ENCODE results near the gene KCNC4. TPM values are rescaled to one million over a fixed set of nuclear protein-coding genes. Genes with fewer than 3 reads are reported as not detected.

KCNC4 gene
- total RNA-seq, 5 donors from 2014 or later (not counting 1 experiment from before 2014, with no cell fraction given), result 11.0 to 19.4 (median 15.0) TPM

- Histone ChIP-seq H3K36me3 (ENCODE audit: control insufficient read depth in 2 of 2, extremely low read depth in 1 of 2, insufficient read depth in 1 of 2, low read length in 1 of 2) (no peaks in the 10 kb centered on the region), H3K27ac (ENCODE audit: low read length) (no peak overlapping the region), H3K4me3 (ENCODE audit: control insufficient read depth in 1 of 2, extremely low read depth in 1 of 2, low read length in 1 of 2) (no peak overlapping the region), H3K9me3 (no peaks in the 10 kb centered on the region), H3K27me3 (replicated peaks in 1 of 2; ENCODE audit: control insufficient read depth in 2 of 2, extremely low read depth in 1 of 2, insufficient read depth in 2 of 2, low read length in 1 of 2) (peaks cover 0 to 13% of the 10 kb centered on the region in 2 experiments), H3K4me1 (ENCODE audit: control insufficient read depth in 1 of 2, extremely low read depth in 1 of 2, insufficient read depth in 2 of 2, low read length in 2 of 2) (no peaks in the 10 kb centered on the region)
- no peaks in the 10 kb centered on the region for H3K9me3 Mint-ChIP-seq
- WGBS (ENCODE audit: insufficient coverage), result 100% methylated on average over 1 of the region's 1 CpG
- ATAC-seq (replicated peaks in 1 of 4) (no peak), DNase-seq (no peak)
- no peak overlapping the region for H3K27ac Mint-ChIP-seq
- ChIA-PET POLR2A (no interaction called here), CTCF (no interaction called here)
- H3K36me3 Mint-ChIP-seq, result peaks cover 2% of the 10 kb centered on the region
- H3K4me3 Mint-ChIP-seq, result no peak overlapping the region
- peaks cover 0 to 3% of the 10 kb centered on the region in 2 donors for H3K27me3 Mint-ChIP-seq
- H3K4me1 Mint-ChIP-seq, result peaks cover 2 to 6% (median 3%) of the 10 kb centered on the region in 3 donors
Observed at GRCh38 chr1:110253213-110253612, 43.1 kb downstream of the KCNC4 start.

GRCh38 chr1:110254604-110255391 is 44.7 kb downstream of the KCNC4 start:
- 81% methylated on average over 3 of the region's 6 CpGs for WGBS (ENCODE audit: insufficient coverage)
- peaks cover 0 to 5% of the 10 kb centered on the region in 2 donors for H3K27me3 Mint-ChIP-seq
- H3K27ac Mint-ChIP-seq, result no peak overlapping the region
- no peak overlapping the region for H3K27ac ChIP-seq (ENCODE audit: low read length)
- peaks cover 2% of the 10 kb centered on the region for H3K36me3 Mint-ChIP-seq
- DNase-seq (no peak), ATAC-seq (replicated peaks in 1 of 4) (no peak)
- H3K27me3 ChIP-seq (replicated peaks in 1 of 2; ENCODE audit: control insufficient read depth in 2 of 2, extremely low read depth in 1 of 2, insufficient read depth in 2 of 2, low read length in 1 of 2), result peaks cover 0 to 14% of the 10 kb centered on the region in 2 experiments
- H3K4me1 Mint-ChIP-seq, result peaks cover 2 to 6% (median 3%) of the 10 kb centered on the region in 3 donors
- no peaks in the 10 kb centered on the region for H3K4me1 ChIP-seq (ENCODE audit: control insufficient read depth in 1 of 2, extremely low read depth in 1 of 2, insufficient read depth in 2 of 2, low read length in 2 of 2)
- ChIA-PET POLR2A (no interaction called here), CTCF (interaction anchor here in 1 of 2 donors (1.0 kb wide), 1 partner anchor 29 kb away, joined by 5 read pairs; no protein-coding TSS in a partner anchor)
- no peaks in the 10 kb centered on the region for H3K9me3 Mint-ChIP-seq
- no peak overlapping the region for H3K4me3 Mint-ChIP-seq
- H3K9me3 ChIP-seq, result no peaks in the 10 kb centered on the region
- H3K4me3 ChIP-seq (ENCODE audit: control insufficient read depth in 1 of 2, extremely low read depth in 1 of 2, low read length in 1 of 2), result no peak overlapping the region
- H3K36me3 ChIP-seq (ENCODE audit: control insufficient read depth in 2 of 2, extremely low read depth in 1 of 2, insufficient read depth in 1 of 2, low read length in 1 of 2), result no peaks in the 10 kb centered on the region

GRCh38 chr1:110255392-110255787 is 45.3 kb downstream of the KCNC4 start:
- ChIA-PET CTCF (no interaction called here), POLR2A (no interaction called here)
- no peak overlapping the region for H3K27ac ChIP-seq (ENCODE audit: low read length)
- Mint-ChIP-seq H3K9me3 (no peaks in the 10 kb centered on the region), H3K4me1 (peaks cover 2 to 6% (median 3%) of the 10 kb centered on the region in 3 donors), H3K27me3 (peaks cover 0 to 7% of the 10 kb centered on the region in 2 donors), H3K36me3 (peaks cover 2% of the 10 kb centered on the region), H3K4me3 (no peak overlapping the region), H3K27ac (no peak overlapping the region)
- ATAC-seq (replicated peaks in 1 of 4) (no peak), DNase-seq (peak in 1 of 35 experiments; percentile 8)
- H3K27me3 ChIP-seq (replicated peaks in 1 of 2; ENCODE audit: control insufficient read depth in 2 of 2, extremely low read depth in 1 of 2, insufficient read depth in 2 of 2, low read length in 1 of 2), result peaks cover 0 to 15% of the 10 kb centered on the region in 2 experiments
- H3K9me3 ChIP-seq, result no peaks in the 10 kb centered on the region
- H3K4me3 ChIP-seq (ENCODE audit: control insufficient read depth in 1 of 2, extremely low read depth in 1 of 2, low read length in 1 of 2), result no peak overlapping the region
- H3K4me1 ChIP-seq (ENCODE audit: control insufficient read depth in 1 of 2, extremely low read depth in 1 of 2, insufficient read depth in 2 of 2, low read length in 2 of 2), result no peaks in the 10 kb centered on the region
- no peaks in the 10 kb centered on the region for H3K36me3 ChIP-seq (ENCODE audit: control insufficient read depth in 2 of 2, extremely low read depth in 1 of 2, insufficient read depth in 1 of 2, low read length in 1 of 2)
- 0% methylated on average over 1 of the region's 4 CpGs for WGBS (ENCODE audit: insufficient coverage)

- Histone ChIP-seq H3K4me3 (ENCODE audit: control insufficient read depth in 1 of 2, extremely low read depth in 1 of 2, low read length in 1 of 2) (no peak overlapping the region), H3K27ac (ENCODE audit: low read length) (no peak overlapping the region), H3K9me3 (no peaks in the 10 kb centered on the region), H3K36me3 (ENCODE audit: control insufficient read depth in 2 of 2, extremely low read depth in 1 of 2, insufficient read depth in 1 of 2, low read length in 1 of 2) (no peaks in the 10 kb centered on the region), H3K27me3 (replicated peaks in 1 of 2; ENCODE audit: control insufficient read depth in 2 of 2, extremely low read depth in 1 of 2, insufficient read depth in 2 of 2, low read length in 1 of 2) (peaks cover 0 to 8% of the 10 kb centered on the region in 2 experiments), H3K4me1 (ENCODE audit: control insufficient read depth in 1 of 2, extremely low read depth in 1 of 2, insufficient read depth in 2 of 2, low read length in 2 of 2) (no peaks in the 10 kb centered on the region)
- CTCF ChIA-PET, result no interaction called here
- no peak for ATAC-seq (replicated peaks in 1 of 4)
- peaks cover 0 to 13% (median 2%) of the 10 kb centered on the region in 3 donors for H3K4me1 Mint-ChIP-seq
- DNase-seq, result no peak
- no CpG with 5 or more reads among the region's 2 CpGs for WGBS (ENCODE audit: insufficient coverage)
- POLR2A ChIA-PET, result no interaction called here
- no peak overlapping the region for H3K27ac Mint-ChIP-seq
- no peaks in the 10 kb centered on the region for H3K9me3 Mint-ChIP-seq
- no peaks in the 10 kb centered on the region for H3K36me3 Mint-ChIP-seq
- peaks cover 3 to 8% of the 10 kb centered on the region in 2 donors for H3K27me3 Mint-ChIP-seq
- H3K4me3 Mint-ChIP-seq, result no peak overlapping the region
Observed at GRCh38 chr1:110258734-110259133, 48.6 kb downstream of the KCNC4 start.

- 63% methylated on average over 2 of the region's 2 CpGs for WGBS (ENCODE audit: insufficient coverage)
- no peak overlapping the region for H3K27ac ChIP-seq (ENCODE audit: low read length)
- Mint-ChIP-seq H3K27ac (no peak overlapping the region), H3K4me3 (no peak overlapping the region), H3K36me3 (no peaks in the 10 kb centered on the region), H3K9me3 (no peaks in the 10 kb centered on the region), H3K27me3 (peaks cover 3 to 8% of the 10 kb centered on the region in 2 donors), H3K4me1 (peaks cover 0 to 13% (median 2%) of the 10 kb centered on the region in 3 donors)
- ChIA-PET CTCF (interaction anchor here in 1 of 2 donors (0.7 kb wide), 1 partner anchor 1193 kb away, joined by 3 read pairs; no protein-coding TSS in a partner anchor), POLR2A (no interaction called here)
- ATAC-seq (replicated peaks in 1 of 4) (no peak), DNase-seq (no peak)
- peaks cover 0 to 5% of the 10 kb centered on the region in 2 experiments for H3K27me3 ChIP-seq (replicated peaks in 1 of 2; ENCODE audit: control insufficient read depth in 2 of 2, extremely low read depth in 1 of 2, insufficient read depth in 2 of 2, low read length in 1 of 2)
- H3K4me3 ChIP-seq (ENCODE audit: control insufficient read depth in 1 of 2, extremely low read depth in 1 of 2, low read length in 1 of 2), result no peak overlapping the region
- no peaks in the 10 kb centered on the region for H3K36me3 ChIP-seq (ENCODE audit: control insufficient read depth in 2 of 2, extremely low read depth in 1 of 2, insufficient read depth in 1 of 2, low read length in 1 of 2)
- H3K4me1 ChIP-seq (ENCODE audit: control insufficient read depth in 1 of 2, extremely low read depth in 1 of 2, insufficient read depth in 2 of 2, low read length in 2 of 2), result no peaks in the 10 kb centered on the region
- no peaks in the 10 kb centered on the region for H3K9me3 ChIP-seq
Observed at GRCh38 chr1:110259770-110260169, 49.7 kb downstream of the KCNC4 start.
